ENCODE data around the gene TPD52L2.
"Not testable (repeated sequence)": the region's sequence is repeated elsewhere in the genome, so short reads cannot be mapped to it uniquely, and the experiment has no call there.

DNA sequence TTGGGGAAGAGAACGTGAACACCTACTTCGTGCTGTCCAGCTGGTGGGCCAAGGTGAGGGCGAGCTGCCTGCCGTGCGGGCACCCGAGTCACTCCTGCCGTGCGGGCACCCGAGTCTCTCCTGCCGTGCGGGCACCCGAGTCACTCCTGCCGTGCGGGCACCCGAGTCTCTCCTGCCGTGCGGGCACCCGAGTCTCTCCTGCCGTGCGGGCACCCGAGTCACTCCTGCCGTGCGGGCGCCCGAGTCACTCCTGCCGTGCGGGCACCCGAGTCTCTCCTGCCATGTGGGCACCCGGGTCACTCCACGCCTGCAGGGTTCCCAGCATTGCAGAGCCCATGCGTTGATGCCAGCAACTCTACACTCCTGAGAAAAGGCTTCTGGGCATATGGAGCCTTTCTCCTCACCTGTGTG lies 64.4 kb downstream of the TPD52L2 start:
- not testable (repeated sequence) for TF ChIP-seq CTCF (IDR thresholded peaks at IDR 0.05; ENCODE audit: low read depth, low read length); POLR2A (IDR thresholded peaks at IDR 0.05; ENCODE audit: extremely low read depth, insufficient read length); MYC (IDR thresholded peaks at IDR 0.05; ENCODE audit: low read depth, low read length)
- TF ChIP-seq, protein P1, sequence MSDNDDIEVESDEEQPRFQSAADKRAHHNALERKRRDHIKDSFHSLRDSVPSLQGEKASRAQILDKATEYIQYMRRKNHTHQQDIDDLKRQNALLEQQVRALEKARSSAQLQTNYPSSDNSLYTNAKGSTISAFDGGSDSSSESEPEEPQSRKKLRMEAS (IDR thresholded peaks at IDR 0.05; ENCODE audit: low read depth, low read length) = not testable (repeated sequence)
